Osteocyte (in vitro differentiated cells): ENCODE measurements around the gene RCBTB2. TPM values are rescaled to one million over a fixed set of nuclear protein-coding genes. Genes with fewer than 3 reads are reported as not detected.

Experiments
- DNase-seq: peaks from one replicate; pipeline ENCODE4 v3.0.0; 2021; ENCODE audit warnings: mixed read lengths; ENCODE audit not compliant: unreplicated experiment; ENCODE audit errors: extremely low spot score
- H3K27ac Mint-ChIP-seq: one replicate; pipeline ENCODE4 v1.8.0; 2021; ENCODE audit warnings: mild to moderate bottlenecking, mixed read lengths; ENCODE audit not compliant: unreplicated experiment
- H3K27me3 Mint-ChIP-seq: one replicate; pipeline ENCODE4 v1.8.0; 2021; ENCODE audit warnings: mixed read lengths; ENCODE audit not compliant: unreplicated experiment
- H3K36me3 Mint-ChIP-seq: one replicate; pipeline ENCODE4 v1.8.0; 2021; ENCODE audit warnings: mixed read lengths; ENCODE audit not compliant: unreplicated experiment
- H3K4me1 Mint-ChIP-seq: one replicate; pipeline ENCODE4 v1.8.0; 2021; ENCODE audit warnings: mixed read lengths; ENCODE audit not compliant: unreplicated experiment
- H3K4me3 Mint-ChIP-seq: one replicate; pipeline ENCODE4 v1.8.0; 2021; ENCODE audit warnings: mild to moderate bottlenecking, moderate library complexity, mixed read lengths; ENCODE audit not compliant: unreplicated experiment
- H3K9me3 Mint-ChIP-seq: one replicate; pipeline ENCODE4 v1.8.0; 2021; ENCODE audit warnings: mixed read lengths; ENCODE audit not compliant: unreplicated experiment
- CTCF ChIP-seq: fragments of 200-600 bp; sonication (generic); IDR thresholded peaks from 2 replicates; pipeline ENCODE4 v1.5.0; 2021; ENCODE audit warnings: antibody characterized with exemption, mild to moderate bottlenecking, moderate library complexity
- total RNA-seq: library from RNA; stranded (reverse); gene quantifications from 2 replicates; pipeline ENCODE4 v1.2.1, GENCODE V29; 2021

The RCBTB2 gene
- total RNA-seq, 1 donor from 2014 or later = 12.1 TPM

- no peak overlapping the region for H3K4me3 Mint-ChIP-seq
- peaks cover 15% of the 10 kb centered on the region for H3K36me3 Mint-ChIP-seq
- no peaks in the 10 kb centered on the region for H3K4me1 Mint-ChIP-seq
- TF ChIP-seq CTCF = no peak
- DNase-seq = no peak
- H3K9me3 Mint-ChIP-seq = peaks cover 6% of the 10 kb centered on the region
- no peaks in the 10 kb centered on the region for H3K27me3 Mint-ChIP-seq
- H3K27ac Mint-ChIP-seq = no peak overlapping the region
Observed at GRCh38 chr13:48491423-48492095, 41.3 kb downstream of the RCBTB2 start.

- no peak overlapping the region for H3K4me3 Mint-ChIP-seq
- DNase-seq = no peak
- no peaks in the 10 kb centered on the region for H3K4me1 Mint-ChIP-seq
- peaks cover 6% of the 10 kb centered on the region for H3K9me3 Mint-ChIP-seq
- no peak overlapping the region for H3K27ac Mint-ChIP-seq
- H3K36me3 Mint-ChIP-seq = peaks cover 16% of the 10 kb centered on the region
- H3K27me3 Mint-ChIP-seq = no peaks in the 10 kb centered on the region
- no peak for TF ChIP-seq CTCF
Observed at GRCh38 chr13:48490241-48490640, 42.6 kb downstream of the RCBTB2 start.

- no peak for TF ChIP-seq CTCF
- Mint-ChIP-seq H3K27ac (no peak overlapping the region), H3K36me3 (peaks cover 19% of the 10 kb centered on the region), H3K4me3 (no peak overlapping the region), H3K9me3 (peaks cover 6% of the 10 kb centered on the region), H3K4me1 (no peaks in the 10 kb centered on the region), H3K27me3 (no peaks in the 10 kb centered on the region)
- no peak for DNase-seq
Observed at GRCh38 chr13:48489666-48490065, 43.2 kb downstream of the RCBTB2 start.

- no peak for DNase-seq
- Mint-ChIP-seq H3K4me1 (no peaks in the 10 kb centered on the region), H3K4me3 (no peak overlapping the region), H3K36me3 (peaks cover 19% of the 10 kb centered on the region), H3K27me3 (no peaks in the 10 kb centered on the region), H3K9me3 (peaks cover 6% of the 10 kb centered on the region), H3K27ac (no peak overlapping the region)
- no peak for TF ChIP-seq CTCF
Observed at GRCh38 chr13:48488995-48489394, 43.9 kb downstream of the RCBTB2 start.

GRCh38 chr13:48487968-48488367, 44.9 kb downstream of the RCBTB2 start:
- Mint-ChIP-seq H3K27me3 (no peaks in the 10 kb centered on the region), H3K4me3 (no peak overlapping the region), H3K27ac (no peak overlapping the region), H3K9me3 (peaks cover 6% of the 10 kb centered on the region), H3K4me1 (no peaks in the 10 kb centered on the region), H3K36me3 (peaks cover 26% of the 10 kb centered on the region)
- no peak for DNase-seq
- TF ChIP-seq CTCF = no peak
